ENCODE data around the gene TFDP1.
"Not testable (repeated sequence)": the region's sequence is repeated elsewhere in the genome, so short reads cannot be mapped to it uniquely, and the experiment has no call there.

Gene TFDP1

DNA sequence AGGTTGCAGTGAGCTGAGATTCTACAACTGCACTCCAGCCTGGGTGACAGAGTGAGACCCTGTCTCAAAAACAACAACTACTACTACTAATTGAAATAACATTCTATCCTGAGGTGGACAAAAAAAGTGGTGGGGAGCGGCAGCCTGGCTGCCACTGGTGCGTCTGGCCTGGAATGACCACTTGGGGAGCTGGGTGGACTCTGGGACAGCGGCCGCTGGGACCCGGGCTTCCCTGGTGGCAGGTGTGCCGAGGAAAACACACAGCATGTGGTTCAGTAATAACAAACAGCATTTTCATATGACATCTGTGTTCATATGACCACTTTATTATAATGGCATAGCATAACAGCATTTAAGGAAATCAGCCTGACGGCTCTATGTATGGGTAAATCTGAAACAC lies 33.9 kb downstream of the TFDP1 start:
- no peak for DNase-seq (ENCODE audit: low read depth)

DNA sequence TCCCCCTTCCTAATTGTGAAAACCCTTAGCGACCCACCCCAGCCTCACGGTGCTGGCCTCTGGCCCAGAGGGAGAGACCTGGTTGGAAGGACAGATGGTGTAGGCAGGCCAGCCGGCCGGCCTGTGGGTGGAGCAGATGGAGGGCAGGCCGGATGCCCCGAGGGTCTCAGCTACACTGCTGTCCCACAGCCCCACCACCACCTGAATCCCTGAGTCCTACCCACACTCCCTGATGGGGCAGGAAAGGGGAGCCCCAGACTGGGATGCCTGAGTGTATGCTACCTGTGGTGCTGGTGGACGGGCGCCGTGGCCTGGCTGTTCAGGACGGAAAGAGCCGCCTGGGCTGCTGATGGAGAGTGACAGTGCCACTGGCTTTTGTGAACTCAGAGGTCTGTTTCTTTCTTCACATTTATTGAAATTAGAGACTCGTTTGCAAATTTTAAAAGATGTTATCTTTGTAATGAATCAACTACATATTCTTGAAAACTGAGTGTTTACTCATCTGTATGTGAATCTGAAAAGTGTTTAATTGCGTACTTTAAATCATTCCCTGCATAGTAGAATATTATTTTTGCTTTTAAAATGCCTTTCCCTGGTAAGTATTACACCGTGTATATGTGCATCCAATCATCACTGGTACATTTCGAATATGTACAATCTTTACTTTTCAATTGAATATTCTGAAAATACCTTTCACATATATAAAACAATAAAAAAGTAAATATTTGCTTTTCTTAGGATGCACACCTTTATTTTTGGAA lies 35.7 kb downstream of the TFDP1 start:
- no peak for DNase-seq (ENCODE audit: low read depth)

DNA sequence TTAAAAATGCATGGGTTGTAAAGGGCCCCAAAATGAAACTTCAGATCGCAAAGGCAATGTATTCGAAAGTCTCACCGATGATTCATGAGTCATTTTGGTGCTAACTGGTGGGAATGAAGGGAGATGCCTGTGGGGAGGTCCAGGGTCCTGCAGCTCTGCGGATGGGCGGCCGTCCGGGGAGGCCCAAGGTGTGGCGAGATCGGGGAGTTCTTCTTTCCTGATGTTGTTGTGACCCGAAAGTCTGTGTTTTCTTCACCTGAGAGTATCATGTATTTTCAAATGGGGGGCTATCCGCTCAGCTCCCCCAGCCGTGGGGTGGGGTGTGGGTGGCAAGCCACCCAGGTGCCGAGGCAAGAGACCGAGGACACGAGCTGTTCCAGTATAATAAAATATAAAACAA lies 36.5 kb downstream of the TFDP1 start:
- DNase-seq (ENCODE audit: low read depth): no peak

DNA sequence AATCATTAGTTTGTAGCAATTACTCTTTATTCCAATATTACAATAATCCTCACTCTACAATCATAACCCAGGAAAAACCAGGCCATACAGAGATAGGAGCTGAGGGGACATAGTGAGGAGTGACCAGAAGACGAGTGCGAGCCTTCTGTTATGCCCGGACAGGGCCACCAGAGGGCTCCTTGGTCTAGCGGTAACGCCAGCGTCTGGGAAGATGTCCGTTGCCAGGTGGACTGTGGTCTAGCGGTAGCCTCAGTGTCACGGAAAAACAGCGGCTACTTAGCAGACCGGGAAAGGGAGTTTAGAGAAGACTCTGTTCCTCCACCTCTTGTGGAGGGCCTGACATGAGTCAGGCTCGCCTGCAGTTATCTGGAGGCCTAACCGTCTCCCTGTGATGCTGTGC lies 36.9 kb downstream of the TFDP1 start:
- peak; percentile 16 for DNase-seq (ENCODE audit: low read depth)

GRCh38 chr13:113621986-113622550 lies 37.5 kb downstream of the TFDP1 start:
- DNase-seq (ENCODE audit: low read depth): not testable (repeated sequence)

GRCh38 chr13:113622791-113623490 lies 38.4 kb downstream of the TFDP1 start:
- DNase-seq (ENCODE audit: low read depth): no peak

DNA sequence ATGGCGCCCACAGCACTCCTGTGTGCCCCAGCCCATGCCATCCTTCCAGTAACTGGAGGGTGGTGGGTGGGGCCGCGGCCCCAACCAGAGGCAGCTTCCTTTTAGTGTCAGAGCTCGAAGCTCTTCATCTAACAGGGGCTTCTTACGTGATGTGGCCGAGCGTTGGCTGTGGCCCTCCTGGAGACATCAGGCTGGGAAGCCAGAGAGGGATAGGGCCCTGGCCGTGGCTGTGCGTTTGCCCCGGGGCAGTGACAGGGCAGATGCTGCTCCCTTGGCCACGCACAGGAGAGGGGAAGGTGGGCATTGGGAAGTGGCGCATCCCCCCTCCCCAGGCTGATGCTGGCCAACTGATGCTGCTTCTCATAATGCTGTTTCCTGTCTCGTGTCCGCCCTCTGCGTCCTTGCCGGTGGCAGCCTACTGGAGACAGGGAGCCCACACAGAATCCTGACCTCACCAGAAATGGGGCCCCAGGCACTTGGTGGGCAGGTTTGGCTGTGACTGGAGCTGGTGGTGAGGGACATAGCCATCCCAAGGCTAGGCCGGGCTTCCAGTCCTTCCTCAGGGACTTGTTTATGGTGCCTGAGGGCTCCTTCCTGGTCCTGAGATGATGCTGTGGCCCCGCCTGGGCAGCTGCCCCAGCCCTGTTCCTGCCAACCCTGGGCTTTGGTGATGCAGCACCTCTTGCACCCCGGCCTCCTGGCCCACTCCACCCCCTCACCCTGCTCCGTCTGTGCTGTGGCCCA lies 39.1 kb downstream of the TFDP1 start:
- DNase-seq (ENCODE audit: low read depth): peak; percentile 35

DNA sequence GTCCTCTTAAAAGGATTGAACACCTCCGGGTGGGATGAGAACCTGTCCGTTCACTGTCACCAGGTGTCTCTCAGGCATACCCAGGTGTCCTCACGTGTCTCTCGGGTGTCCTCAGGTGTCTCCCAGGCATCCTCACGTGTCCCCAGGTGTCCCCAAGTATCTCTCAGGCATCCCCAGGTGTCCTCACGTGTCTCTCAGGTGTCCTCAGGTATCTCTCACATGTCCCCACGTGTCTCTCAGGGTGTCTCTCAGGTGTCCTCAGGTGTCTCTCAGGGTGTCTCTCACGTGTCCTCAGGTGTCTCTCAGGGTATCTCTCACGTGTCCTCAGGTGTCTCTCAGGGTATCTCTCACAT lies 39.7 kb downstream of the TFDP1 start:
- no peak for DNase-seq (ENCODE audit: low read depth)

DNA sequence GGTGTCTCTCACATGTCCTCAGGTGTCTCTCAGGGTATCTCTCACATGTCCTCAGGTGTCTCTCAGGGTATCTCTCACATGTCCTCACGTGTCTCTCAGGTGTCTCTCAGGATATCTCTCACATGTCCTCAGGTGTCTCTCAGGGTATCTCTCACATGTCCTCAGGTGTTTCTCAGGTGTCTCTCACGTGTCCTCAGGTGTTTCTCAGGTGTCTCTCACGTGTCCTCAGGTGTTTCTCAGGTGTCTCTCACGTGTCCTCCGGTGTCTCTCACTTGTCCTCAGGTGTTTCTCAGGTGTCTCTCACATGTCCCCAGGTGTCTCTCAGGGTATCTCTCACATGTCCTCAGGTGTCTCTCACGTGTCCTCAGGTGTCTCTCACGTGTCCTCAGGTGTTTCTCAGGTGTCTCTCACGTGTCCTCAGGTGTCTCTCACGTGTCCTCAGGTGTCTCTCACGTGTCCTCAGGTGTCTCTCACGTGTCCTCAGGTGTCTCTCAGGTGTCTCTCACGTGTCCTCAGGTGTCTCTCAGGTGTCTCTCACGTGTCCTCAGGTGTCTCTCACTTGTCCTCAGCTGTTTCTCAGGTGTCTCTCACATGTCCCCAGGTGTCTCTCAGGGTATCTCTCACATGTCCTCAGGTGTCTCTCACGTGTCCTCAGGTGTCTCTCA lies 40.2 kb downstream of the TFDP1 start:
- not testable (repeated sequence) for DNase-seq (ENCODE audit: low read depth)

DNA sequence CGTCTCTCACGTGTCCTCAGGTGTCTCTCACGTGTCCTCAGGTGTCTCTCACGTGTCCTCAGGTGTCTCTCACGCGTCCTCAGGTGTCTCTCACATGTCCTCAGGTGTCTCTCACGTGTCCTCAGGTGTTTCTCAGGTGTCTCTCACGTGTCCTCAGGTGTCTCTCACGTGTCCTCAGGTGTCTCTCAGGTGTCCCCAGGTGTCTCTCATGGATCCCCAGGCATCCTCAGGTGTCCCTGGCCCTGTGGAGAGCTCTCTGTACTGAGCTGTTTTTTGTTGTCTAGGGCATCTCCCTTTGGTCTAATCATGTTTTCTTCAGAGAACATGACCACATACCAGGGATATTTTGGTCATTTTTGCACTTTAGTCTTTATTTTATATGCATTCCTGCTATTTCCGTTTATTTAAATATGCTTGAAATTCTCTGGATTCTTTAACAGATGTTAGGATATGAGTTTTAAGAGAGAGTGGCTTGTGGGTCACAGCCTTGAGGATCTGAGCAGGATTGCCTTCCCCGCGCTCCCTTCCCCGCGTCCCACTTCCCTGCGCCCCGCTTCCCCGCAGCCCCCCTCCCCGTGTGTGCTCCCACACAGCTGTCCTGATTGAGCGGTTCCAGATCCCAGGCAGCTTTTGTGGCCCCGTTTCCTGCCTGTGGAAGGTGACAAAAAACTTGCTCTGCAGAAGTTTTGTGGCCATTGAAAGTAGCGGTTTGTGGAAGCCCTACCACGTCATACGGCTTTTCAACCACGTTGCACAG lies 41.6 kb downstream of the TFDP1 start:
- DNase-seq (ENCODE audit: low read depth): peak; percentile 32

DNA sequence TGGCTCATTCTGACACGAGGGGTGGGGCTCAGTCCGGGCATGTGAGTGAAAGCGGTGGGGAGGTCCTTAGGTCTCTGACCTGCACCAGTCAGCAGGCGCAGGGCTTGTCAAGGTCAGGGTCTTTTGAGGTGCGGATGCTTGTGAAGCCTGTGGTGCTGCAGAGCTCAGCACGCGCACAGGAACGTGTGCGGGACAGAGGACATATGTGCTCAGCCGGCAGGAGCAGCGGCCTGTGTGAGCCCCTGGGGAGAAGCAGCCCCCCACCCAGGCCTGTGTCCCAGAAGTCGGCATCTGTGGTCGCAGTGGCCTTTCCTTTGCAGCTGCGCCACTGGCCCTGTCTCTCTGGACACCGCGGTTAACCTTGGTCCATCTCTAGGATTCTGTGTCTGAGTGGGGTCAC lies 42.6 kb downstream of the TFDP1 start:
- no peak for DNase-seq (ENCODE audit: low read depth)

DNA sequence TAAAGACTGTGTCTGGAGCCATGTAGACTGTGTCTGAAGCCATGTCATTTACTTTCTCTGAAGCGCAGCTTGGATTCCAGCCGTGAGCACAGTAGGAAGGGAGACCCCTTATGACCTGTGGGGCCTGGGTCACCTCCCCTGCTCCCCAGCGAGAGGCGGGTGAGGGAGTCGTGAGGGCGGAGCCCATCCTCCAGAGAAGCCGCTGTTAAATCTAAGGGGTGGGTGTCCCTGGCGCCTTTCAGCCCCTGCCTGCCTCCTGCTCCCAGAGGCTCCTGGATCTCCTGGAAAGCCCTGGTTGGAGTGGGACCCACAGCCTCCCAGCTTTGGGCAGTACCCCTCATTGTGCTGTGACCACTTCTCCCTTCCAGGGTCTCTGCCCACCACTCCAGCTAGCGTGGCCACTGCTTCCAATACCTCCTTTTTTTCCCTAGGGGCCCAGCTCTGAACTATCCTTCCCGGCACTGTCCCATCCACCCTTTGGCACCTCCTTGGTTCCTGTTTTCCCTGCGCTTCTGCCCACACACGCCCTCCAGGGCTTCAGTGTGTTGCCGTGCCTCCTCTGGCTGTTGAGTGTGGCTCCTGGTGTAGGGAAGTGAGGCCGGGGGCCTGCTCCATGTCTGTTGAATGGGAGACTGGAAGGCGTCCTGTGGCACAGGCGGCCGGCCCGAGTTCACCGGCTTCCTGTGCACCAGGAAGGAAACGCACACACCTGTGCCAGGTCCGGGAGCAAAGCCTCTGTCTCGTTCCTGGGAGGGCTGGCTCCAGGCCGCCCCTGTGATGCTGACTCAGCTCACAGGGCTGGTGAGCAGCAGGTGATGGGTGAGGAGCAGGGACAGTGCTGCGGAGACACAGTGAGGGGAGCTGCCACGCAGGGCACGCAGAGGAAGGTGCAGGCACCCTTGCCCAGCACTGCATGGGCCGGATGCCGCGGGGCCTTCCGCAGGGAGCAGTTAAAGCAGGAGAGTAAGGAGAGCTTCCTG lies 44.0 kb downstream of the TFDP1 start:
- DNase-seq (ENCODE audit: low read depth): no peak

- DNase-seq (ENCODE audit: low read depth): no peak
Observed at GRCh38 chr13:113629866-113630265, 45.3 kb downstream of the TFDP1 start.

GRCh38 chr13:113630296-113630695 lies 45.7 kb downstream of the TFDP1 start:
- no peak for DNase-seq (ENCODE audit: low read depth)

DNA sequence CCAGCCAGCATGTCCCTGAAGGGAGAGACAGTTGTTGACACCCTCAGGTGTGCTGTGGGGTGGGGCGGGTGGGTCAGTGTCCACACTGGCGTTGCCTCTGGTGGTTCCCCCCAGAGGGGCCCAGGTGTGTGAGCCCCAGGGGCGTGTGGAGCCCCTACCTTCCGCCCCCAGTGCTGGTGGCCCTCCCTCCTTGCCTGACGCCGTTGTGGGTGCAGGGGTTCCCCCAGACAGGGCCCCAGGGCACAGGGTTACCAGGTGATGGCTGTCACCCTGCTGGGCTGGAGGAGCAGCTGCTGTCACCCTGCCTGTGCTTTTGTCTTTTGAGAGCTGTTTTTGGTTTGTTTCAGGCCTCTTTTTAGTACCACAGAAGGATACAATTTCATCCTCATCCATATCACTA lies 46.3 kb downstream of the TFDP1 start:
- DNase-seq (ENCODE audit: low read depth): no peak

DNA sequence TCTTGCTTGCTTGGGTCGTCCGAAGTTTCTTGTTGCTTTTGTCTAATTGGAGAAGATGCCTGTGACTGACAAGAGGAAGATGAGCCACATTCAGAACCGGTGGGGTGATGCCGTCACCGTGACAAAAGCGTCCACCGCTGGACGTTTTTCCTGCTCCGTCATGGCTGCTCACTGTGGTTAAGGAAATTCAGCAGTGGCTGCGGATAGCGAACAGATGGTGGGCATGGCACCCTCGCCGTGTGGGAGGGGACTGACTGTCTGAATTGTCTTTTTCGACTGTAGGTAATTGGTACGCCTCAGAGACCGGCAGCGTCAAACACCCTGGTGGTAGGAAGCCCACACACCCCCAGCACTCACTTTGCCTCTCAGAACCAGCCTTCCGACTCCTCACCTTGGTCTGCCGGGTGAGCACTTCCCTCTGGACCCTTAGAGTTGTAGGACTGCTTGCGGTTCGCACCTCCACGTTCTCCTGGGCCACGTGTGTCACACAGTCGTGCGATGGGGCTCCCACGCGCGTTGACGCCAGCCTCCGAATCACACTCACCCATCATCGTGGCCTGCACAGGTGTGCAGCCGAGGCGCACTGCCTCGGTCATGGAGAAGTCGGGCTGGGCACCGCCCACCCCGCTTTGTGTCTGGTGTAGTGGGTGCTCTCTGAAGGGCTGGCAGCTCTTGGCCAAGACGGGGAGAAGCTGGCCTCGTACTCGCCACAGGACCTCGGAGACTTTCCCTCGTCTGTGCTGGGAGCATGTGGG lies 47.0 kb downstream of the TFDP1 start:
- DNase-seq (ENCODE audit: low read depth): no peak

DNA sequence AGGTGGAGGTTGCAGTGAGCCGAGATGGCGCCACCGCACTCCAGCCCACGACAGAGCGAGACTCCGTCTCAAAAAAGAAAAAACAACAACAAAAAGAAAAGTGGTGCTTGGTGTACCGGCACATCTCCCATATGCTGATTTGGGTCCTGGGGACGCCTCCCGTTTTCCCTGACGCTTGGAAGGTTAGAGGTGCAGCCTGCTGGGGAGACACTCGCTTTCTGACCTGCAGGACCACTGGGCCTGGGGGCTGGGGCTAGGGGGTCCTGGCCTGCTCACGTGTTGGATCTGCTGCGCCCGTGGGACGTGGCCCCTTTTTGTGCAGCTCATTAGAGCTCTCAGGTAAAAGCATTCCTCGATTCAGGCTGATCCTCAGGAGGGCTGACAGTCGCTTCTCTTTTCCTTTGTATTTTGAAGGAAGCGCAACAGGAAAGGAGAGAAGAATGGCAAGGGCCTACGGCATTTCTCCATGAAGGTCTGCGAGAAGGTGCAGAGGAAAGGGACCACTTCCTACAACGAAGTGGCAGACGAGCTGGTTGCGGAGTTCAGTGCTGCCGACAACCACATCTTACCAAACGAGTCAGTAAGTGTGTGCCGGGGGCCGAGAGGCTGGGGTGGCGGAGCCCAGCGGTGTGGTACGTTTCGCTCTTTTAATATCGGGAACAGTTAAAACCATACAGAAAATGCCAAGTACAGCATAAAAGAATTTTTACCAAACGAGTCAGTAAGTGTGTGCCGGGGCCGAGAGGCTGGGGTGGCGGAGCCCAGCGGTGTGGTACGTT lies 48.3 kb downstream of the TFDP1 start:
- DNase-seq (ENCODE audit: low read depth): no peak

- no peak for DNase-seq (ENCODE audit: low read depth)
Observed at GRCh38 chr13:113633485-113633873, 48.9 kb downstream of the TFDP1 start.

Data from ELR (cell line).